Ovary (tissue), 9 donors: ENCODE measurements around the gene PLAU. TPM values are rescaled to one million over a fixed set of nuclear protein-coding genes. Genes with fewer than 3 reads are reported as not detected.
"Not testable (repeated sequence)": the region's sequence is repeated elsewhere in the genome, so short reads cannot be mapped to it uniquely, and the experiment has no call there.

Source experiments
- DNase-seq, 5 donors: peaks; one replicate each; pipeline ENCODE4 v3.0.0-alpha.2; 2019 to 2020
- H3K27ac ChIP-seq, 2 donors: fragments of 200-600 bp; one replicate each; pipeline versions ENCODE4 v1.5.1 to v1.8.0; 2019 to 2022
- H3K27me3 ChIP-seq: fragments of 200-600 bp; one replicate; pipeline ENCODE4 v1.8.0; 2022
- H3K36me3 ChIP-seq: fragments of 200-600 bp; sonication (generic); one replicate; pipeline ENCODE4 v1.5.1; 2019
- H3K4me1 ChIP-seq: one replicate; pipeline ENCODE4 v1.8.1; 2013; ENCODE audit warnings: mild to moderate bottlenecking, moderate library complexity; ENCODE audit not compliant: insufficient read depth
- H3K4me3 ChIP-seq: fragments of 200-600 bp; sonication (generic); one replicate; pipeline ENCODE4 v1.5.1; 2017
- H3K9me3 ChIP-seq, 2 donors: fragments of 200-600 bp in 1 of 2; sonication (generic) in 1 of 2; one replicate each; pipeline versions ENCODE4 v1.5.1 to v1.8.1; 2013 to 2019; ENCODE audit warnings: mild to moderate bottlenecking in 1 of 2, moderate library complexity in 1 of 2
- EP300 ChIP-seq: sonication (generic); formaldehyde crosslinking; IDR thresholded peaks from one replicate; pipeline ENCODE4 v1.6.1; 2017; ENCODE audit warnings: antibody characterized with exemption
- POLR2A ChIP-seq: fragments of 450-650 bp; IDR thresholded peaks from one replicate; pipeline ENCODE4 v1.6.1; 2017; ENCODE audit warnings: antibody characterized with exemption, mild to moderate bottlenecking, moderate library complexity
- WGBS, 3 donors: extraction: QIAGEN DNeasy Blood & Tissue Kit in 1 of 3; methylation state at CpG; one replicate each; pipeline versions ENCODE4 v1.1.5 to v1.1.7; 2013 to 2017; 5-methylcytosine and 5-hydroxymethylcytosine counted together
- intact Hi-C, 4 donors: fragments of 100-400 bp; cut with DNase I; formaldehyde crosslinking; loops; one replicate each; pipeline versions ENCODE4 v1.11.0 to v1.15.1; 2022 to 2023
- polyA plus RNA-seq, 2 donors: library from polyadenylated mRNA; stranded (reverse); fragments of 200-250 nt in 1 of 2; fragments of 350-450 nt in 1 of 2; fragmentation: Illumina TruSeq in 1 of 2; extraction: RNeasy Lipid Tissue Mini Kit (QIAGEN cat#74804) in 1 of 2; gene quantifications; one replicate each; pipeline ENCODE4 v1.2.3, GENCODE V29; 2013 to 2014
- total RNA-seq, 7 donors: library from RNA; depleted of rRNA in 2 of 7; stranded (reverse); fragments of >200 nt in 2 of 7; fragmentation: NEBNext Ultra II Directional in 3 of 7; extraction: Animal tissue kit (Norgen Biotek cat#: 25700) in 3 of 7; gene quantifications; one replicate each; pipeline versions ENCODE4 v1.1.0 to v1.2.4, GENCODE V29; 2016 to 2023
- TF ChIP-seq, protein P1 (sequence below), 3 donors: fragments of 450-650 bp in 2 of 3; fragments of 200-600 bp in 1 of 3; IDR thresholded peaks; one replicate each; pipeline versions ENCODE4 v1.5.1 to v1.8.0; 2016 to 2022; ENCODE audit warnings: antibody characterized with exemption in 3 of 3, mild to moderate bottlenecking in 1 of 3
- donor health status: DM: no; HTN: no; CAD: no; lungs with moderate emphysema.
- donor health status: DM: no; HTN: no; CAD: no.
- donor health status: Bipolar disorder and iron deficiency.
- donor health status: DM: yes; HTN: yes; CAD: no.
- donor health status: DM: no; HTN: no; CAD: no.
- donor health status: DM: yes; HTN: yes; CAD: no.

Gene PLAU
- total and polyA plus RNA-seq, 9 donors, result 0.24 to 12.6 (median 4.6) TPM

DNA sequence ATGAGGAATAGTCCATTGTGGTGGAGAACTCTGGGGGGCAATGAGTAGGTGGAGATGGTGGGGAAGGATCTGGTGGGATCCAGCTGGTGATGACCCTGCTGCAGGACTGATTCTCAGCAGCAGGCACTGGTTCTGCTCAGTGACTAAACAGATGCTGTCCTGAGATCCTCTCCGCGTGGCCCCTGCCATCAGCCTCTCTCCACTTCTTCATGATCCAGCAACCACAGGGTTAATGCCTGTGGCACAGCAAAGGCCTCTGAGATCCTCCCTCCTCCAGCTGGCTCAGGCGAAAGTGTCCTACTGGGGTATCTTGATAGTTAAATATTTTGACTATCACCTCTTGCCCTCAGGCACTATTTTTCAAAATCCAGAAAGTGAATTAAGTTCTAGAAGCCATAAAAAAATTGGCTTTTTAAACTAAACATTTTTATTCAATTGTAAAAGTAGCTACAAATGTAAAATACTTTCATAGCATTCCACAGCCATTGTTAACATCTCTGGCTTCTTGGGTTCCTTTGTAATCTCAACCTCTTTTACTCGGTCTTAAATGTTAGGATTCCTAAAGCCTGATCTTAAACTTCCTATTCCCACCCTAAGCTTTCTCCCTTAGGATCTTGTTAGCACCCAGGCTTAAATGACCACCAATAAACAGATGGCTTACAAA, 13.1 kb downstream of the PLAU start:
- Histone ChIP-seq H3K27me3 (no peaks in the 10 kb centered on the region), H3K36me3 (no peaks in the 10 kb centered on the region), H3K4me3 (no peak overlapping the region), H3K27ac (no peak overlapping the region), H3K9me3 (no peaks in the 10 kb centered on the region), H3K4me1 (no peaks in the 10 kb centered on the region)
- WGBS, 3 donors, result 35 to 40% (median 35%) methylated on average over 4 of the region's 4 CpGs
- DNase-seq, result no peak
- no peak for TF ChIP-seq POLR2A
- TF ChIP-seq, protein P1, sequence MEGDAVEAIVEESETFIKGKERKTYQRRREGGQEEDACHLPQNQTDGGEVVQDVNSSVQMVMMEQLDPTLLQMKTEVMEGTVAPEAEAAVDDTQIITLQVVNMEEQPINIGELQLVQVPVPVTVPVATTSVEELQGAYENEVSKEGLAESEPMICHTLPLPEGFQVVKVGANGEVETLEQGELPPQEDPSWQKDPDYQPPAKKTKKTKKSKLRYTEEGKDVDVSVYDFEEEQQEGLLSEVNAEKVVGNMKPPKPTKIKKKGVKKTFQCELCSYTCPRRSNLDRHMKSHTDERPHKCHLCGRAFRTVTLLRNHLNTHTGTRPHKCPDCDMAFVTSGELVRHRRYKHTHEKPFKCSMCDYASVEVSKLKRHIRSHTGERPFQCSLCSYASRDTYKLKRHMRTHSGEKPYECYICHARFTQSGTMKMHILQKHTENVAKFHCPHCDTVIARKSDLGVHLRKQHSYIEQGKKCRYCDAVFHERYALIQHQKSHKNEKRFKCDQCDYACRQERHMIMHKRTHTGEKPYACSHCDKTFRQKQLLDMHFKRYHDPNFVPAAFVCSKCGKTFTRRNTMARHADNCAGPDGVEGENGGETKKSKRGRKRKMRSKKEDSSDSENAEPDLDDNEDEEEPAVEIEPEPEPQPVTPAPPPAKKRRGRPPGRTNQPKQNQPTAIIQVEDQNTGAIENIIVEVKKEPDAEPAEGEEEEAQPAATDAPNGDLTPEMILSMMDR (IDR thresholded peaks at IDR 0.05), result no peak
- TF ChIP-seq EP300, result no peak
- intact Hi-C loops, result no loop called here

- H3K9me3 ChIP-seq, result no peaks in the 10 kb centered on the region
- WGBS, 3 donors, result 88 to 92% (median 92%) methylated on average over 1 of the region's 1 CpG
- H3K4me3 ChIP-seq, result no peak overlapping the region
- no peaks in the 10 kb centered on the region for H3K4me1 ChIP-seq
- H3K27ac ChIP-seq, result no peak overlapping the region
- intact Hi-C loops, result no loop called here
- no peaks in the 10 kb centered on the region for H3K27me3 ChIP-seq
- TF ChIP-seq POLR2A (no peak), EP300 (no peak)
- TF ChIP-seq, protein P1 (IDR thresholded peaks at IDR 0.05), result no peak
- H3K36me3 ChIP-seq, result no peaks in the 10 kb centered on the region
- DNase-seq, result no peak
Observed at GRCh38 chr10:73924935-73925334, 14.0 kb downstream of the PLAU start.

DNA sequence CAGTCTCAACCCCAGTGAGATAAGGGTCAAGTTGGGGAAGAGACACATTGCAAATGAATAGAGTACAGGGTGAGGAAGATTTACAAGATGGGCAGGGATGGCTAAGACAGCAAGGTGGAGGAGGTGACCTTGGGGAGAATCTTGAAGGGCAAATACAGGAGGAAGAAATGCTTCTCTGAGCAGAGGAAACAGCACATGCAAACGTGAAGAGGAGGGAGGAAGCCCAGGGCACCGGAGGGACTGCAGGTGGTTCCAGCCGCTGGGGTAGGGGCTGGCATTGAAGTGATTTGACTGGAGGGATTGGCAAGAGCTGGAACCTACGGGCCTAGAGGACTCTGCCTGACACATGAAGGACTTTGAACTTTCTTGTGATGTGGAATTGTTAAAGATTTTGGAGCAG, 14.6 kb downstream of the PLAU start:
- intact Hi-C loops, result no loop called here
- Histone ChIP-seq H3K27ac (no peak overlapping the region), H3K36me3 (no peaks in the 10 kb centered on the region), H3K9me3 (no peaks in the 10 kb centered on the region), H3K4me1 (no peaks in the 10 kb centered on the region), H3K4me3 (no peak overlapping the region), H3K27me3 (no peaks in the 10 kb centered on the region)
- WGBS, 3 donors, result 78 to 83% (median 82%) methylated on average over 4 of the region's 4 CpGs
- no peak for TF ChIP-seq EP300
- TF ChIP-seq, protein P1 (IDR thresholded peaks at IDR 0.05), result no peak
- TF ChIP-seq POLR2A, result no peak
- no peak for DNase-seq

- DNase-seq, result no peak
- intact Hi-C loops, result no loop called here
- H3K36me3 ChIP-seq, result no peaks in the 10 kb centered on the region
Observed at GRCh38 chr10:73926152-73926764, 15.3 kb downstream of the PLAU start.

GRCh38 chr10:73930630-73931327, 19.8 kb downstream of the PLAU start:
- DNase-seq, H3K36me3 ChIP-seq, H3K4me1 ChIP-seq, H3K9me3 ChIP-seq, H3K27me3 ChIP-seq, intact Hi-C loops, H3K27ac ChIP-seq, H3K4me3 ChIP-seq: not testable (repeated sequence)
- WGBS, 3 donors, result 71 to 80% (median 80%) methylated on average over 13 of the region's 13 CpGs

More at GRCh38 chr10:73926152-73926764, 15.3 kb downstream of the PLAU start:
- Histone ChIP-seq H3K4me3 (no peak overlapping the region), H3K27ac (no peak overlapping the region), H3K4me1 (no peaks in the 10 kb centered on the region), H3K27me3 (no peaks in the 10 kb centered on the region), H3K9me3 (no peaks in the 10 kb centered on the region)
- TF ChIP-seq POLR2A, result no peak
- TF ChIP-seq, protein P1 (IDR thresholded peaks at IDR 0.05), result no peak
- TF ChIP-seq EP300, result no peak
- WGBS, 3 donors, result 84 to 91% (median 88%) methylated on average over 5 of the region's 5 CpGs
